Chondrocyte (in vitro differentiated cells): ENCODE data around the gene PPP1CA. TPM values are rescaled to one million over a fixed set of nuclear protein-coding genes. Genes with fewer than 3 reads are reported as not detected.

ENCODE experiments used
- DNase-seq: peaks from one replicate; pipeline ENCODE4 v3.0.0; 2021; ENCODE audit warnings: mixed read lengths, low spot score
- H3K27ac Mint-ChIP-seq: one replicate; pipeline ENCODE4 v1.8.0; 2021; ENCODE audit warnings: mild to moderate bottlenecking, moderate library complexity, mixed read lengths; ENCODE audit not compliant: unreplicated experiment
- H3K27me3 Mint-ChIP-seq: 2 replicates; pipeline ENCODE4 v1.8.0; 2021; ENCODE audit warnings: low read depth, mixed read lengths
- H3K36me3 Mint-ChIP-seq: 2 replicates; pipeline ENCODE4 v1.8.0; 2021; ENCODE audit warnings: low read depth, mixed read lengths
- H3K4me1 Mint-ChIP-seq: 2 replicates; pipeline ENCODE4 v1.8.0; 2021; ENCODE audit warnings: low read depth, mild to moderate bottlenecking, mixed read lengths
- H3K4me3 Mint-ChIP-seq: one replicate; pipeline ENCODE4 v1.8.0; 2021; ENCODE audit warnings: mild to moderate bottlenecking, moderate library complexity, mixed read lengths; ENCODE audit not compliant: unreplicated experiment
- H3K9me3 Mint-ChIP-seq: 2 replicates; pipeline ENCODE4 v1.8.0; 2021; ENCODE audit warnings: low read depth, mixed read lengths
- CTCF ChIP-seq: fragments of 200-600 bp; sonication (generic); IDR thresholded peaks from 2 replicates; pipeline ENCODE4 v1.5.0; 2021; ENCODE audit warnings: antibody characterized with exemption, mild to moderate bottlenecking, moderate library complexity
- total RNA-seq: library from RNA; stranded (reverse); gene quantifications from 3 replicates; pipeline ENCODE4 v1.2.1, GENCODE V29; 2021

Gene PPP1CA
- total RNA-seq, 1 donor from 2014 or later = 109 TPM

GRCh38 chr11:67369801-67370284, 31.8 kb downstream of the PPP1CA start:
- no peak for DNase-seq
- H3K4me1 Mint-ChIP-seq = peaks cover 57% of the 10 kb centered on the region

GRCh38 chr11:67369275-67369674, 32.4 kb downstream of the PPP1CA start:
- no peak for DNase-seq
- TF ChIP-seq CTCF = no peak
- Mint-ChIP-seq H3K4me1 (peaks cover 51% of the 10 kb centered on the region), H3K36me3 (peaks cover 10% of the 10 kb centered on the region), H3K9me3 (no peaks in the 10 kb centered on the region), H3K27me3 (no peaks in the 10 kb centered on the region), H3K27ac (peak overlapping the region; percentile 85), H3K4me3 (no peak overlapping the region)

More at GRCh38 chr11:67369801-67370284, 31.8 kb downstream of the PPP1CA start:
- no peak for TF ChIP-seq CTCF
- H3K27ac Mint-ChIP-seq = peak overlapping the region; percentile 85
- peaks cover 7% of the 10 kb centered on the region for H3K36me3 Mint-ChIP-seq
- no peaks in the 10 kb centered on the region for H3K9me3 Mint-ChIP-seq
- no peak overlapping the region for H3K4me3 Mint-ChIP-seq
- no peaks in the 10 kb centered on the region for H3K27me3 Mint-ChIP-seq

GRCh38 chr11:67368621-67369020, 33.0 kb downstream of the PPP1CA start:
- DNase-seq = no peak
- H3K36me3 Mint-ChIP-seq = peaks cover 10% of the 10 kb centered on the region

GRCh38 chr11:67367761-67368227, 33.9 kb downstream of the PPP1CA start:
- no peak overlapping the region for H3K4me3 Mint-ChIP-seq
- no peak overlapping the region for H3K27ac Mint-ChIP-seq
- H3K9me3 Mint-ChIP-seq = no peaks in the 10 kb centered on the region
- TF ChIP-seq CTCF = no peak
- peaks cover 10% of the 10 kb centered on the region for H3K36me3 Mint-ChIP-seq
- H3K4me1 Mint-ChIP-seq = peaks cover 46% of the 10 kb centered on the region
- DNase-seq = no peak
- no peaks in the 10 kb centered on the region for H3K27me3 Mint-ChIP-seq

More at GRCh38 chr11:67368621-67369020, 33.0 kb downstream of the PPP1CA start:
- TF ChIP-seq CTCF = no peak
- peaks cover 46% of the 10 kb centered on the region for H3K4me1 Mint-ChIP-seq
- no peaks in the 10 kb centered on the region for H3K9me3 Mint-ChIP-seq
- H3K27ac Mint-ChIP-seq = no peak overlapping the region
- no peaks in the 10 kb centered on the region for H3K27me3 Mint-ChIP-seq
- no peak overlapping the region for H3K4me3 Mint-ChIP-seq

GRCh38 chr11:67366961-67367760, 34.5 kb downstream of the PPP1CA start:
- peaks cover 46% of the 10 kb centered on the region for H3K4me1 Mint-ChIP-seq

More at GRCh38 chr11:67366961-67367760, 34.5 kb downstream of the PPP1CA start:
- Mint-ChIP-seq H3K36me3 (peaks cover 12% of the 10 kb centered on the region), H3K27ac (no peak overlapping the region), H3K27me3 (no peaks in the 10 kb centered on the region), H3K4me3 (no peak overlapping the region), H3K9me3 (no peaks in the 10 kb centered on the region)
- no peak for TF ChIP-seq CTCF
- no peak for DNase-seq
